Stimulated activated CD4-positive, alpha-beta T cell treated with anti-CD3 and anti-CD28 coated beads, Interleukin-4, amount 100 ng/mL, for 1 hour (primary cell): ENCODE results near the gene ZFYVE21.
"Not testable (repeated sequence)": the region's sequence is repeated elsewhere in the genome, so short reads cannot be mapped to it uniquely, and the experiment has no call there.

Experiments
- DNase-seq: peaks from one replicate; pipeline ENCODE4 v3.0.0-alpha.2; 2020

ZFYVE21 gene

DNA sequence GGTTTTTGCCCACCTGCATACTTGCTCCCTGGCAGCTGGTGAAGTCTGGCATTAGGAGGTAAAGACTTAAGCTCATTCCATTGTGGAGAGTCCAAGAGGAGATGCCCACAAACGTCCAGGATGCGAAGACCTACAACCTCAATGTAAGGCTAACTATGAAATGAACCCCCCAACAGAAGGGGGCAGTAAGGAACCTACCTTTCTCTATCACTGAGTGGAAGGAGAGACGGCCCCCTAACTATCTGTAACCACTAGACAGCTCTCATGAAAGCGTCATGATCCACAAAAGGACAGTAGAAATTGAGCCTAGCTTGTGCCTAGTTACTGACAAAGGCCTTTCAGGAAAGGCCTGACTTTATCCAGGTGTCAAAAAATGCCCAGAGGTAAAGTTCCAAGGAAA is 55.3 kb downstream of the ZFYVE21 start:
- DNase-seq = no peak

DNA sequence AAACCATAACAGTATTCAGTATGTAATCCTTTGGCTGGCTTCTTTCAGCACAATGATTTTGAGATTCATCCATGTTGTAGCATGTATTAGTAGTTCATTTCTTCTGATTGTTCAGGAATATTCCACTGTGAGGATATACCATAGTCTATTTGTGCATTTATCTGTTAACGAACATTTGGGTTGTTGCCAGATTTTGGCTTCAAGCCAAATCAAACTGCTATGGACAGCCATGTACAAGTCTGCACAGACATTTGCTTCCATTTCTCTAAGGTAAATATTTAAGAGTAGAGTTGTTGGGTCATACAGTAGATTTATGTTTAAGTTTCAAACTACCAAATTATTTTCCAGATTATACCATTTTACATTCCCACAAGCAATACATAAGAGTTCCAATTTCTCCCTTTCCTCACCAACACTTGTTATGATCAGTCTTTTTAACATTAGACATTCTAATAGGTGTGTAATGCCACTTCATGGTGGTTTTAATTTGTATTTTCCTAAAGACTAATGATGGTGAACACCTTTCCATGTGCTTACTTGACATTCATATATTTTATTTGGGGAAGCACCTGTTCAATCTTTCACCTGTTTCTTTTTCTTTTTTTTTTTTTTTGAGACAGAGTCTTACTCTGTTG is 56.6 kb downstream of the ZFYVE21 start:
- no peak for DNase-seq

DNA sequence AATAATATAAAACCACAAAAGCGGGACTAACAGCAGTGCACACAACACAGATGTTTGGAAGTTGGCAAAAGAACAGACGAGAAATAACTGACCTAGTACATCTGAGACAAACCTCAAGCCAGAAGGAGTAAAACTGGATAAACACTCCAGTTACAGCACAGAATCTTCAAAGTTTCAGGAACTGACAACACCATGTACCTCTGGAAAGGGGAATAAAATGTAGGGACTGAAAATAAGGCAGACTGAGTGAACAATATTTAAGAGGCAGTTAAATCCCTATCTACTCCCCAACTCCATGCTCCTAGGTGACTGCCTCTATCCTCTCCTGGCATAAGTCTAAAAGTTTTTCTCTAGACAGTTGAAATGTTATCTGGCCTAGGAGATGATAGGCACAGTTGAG is 57.9 kb downstream of the ZFYVE21 start:
- DNase-seq = no peak

DNA sequence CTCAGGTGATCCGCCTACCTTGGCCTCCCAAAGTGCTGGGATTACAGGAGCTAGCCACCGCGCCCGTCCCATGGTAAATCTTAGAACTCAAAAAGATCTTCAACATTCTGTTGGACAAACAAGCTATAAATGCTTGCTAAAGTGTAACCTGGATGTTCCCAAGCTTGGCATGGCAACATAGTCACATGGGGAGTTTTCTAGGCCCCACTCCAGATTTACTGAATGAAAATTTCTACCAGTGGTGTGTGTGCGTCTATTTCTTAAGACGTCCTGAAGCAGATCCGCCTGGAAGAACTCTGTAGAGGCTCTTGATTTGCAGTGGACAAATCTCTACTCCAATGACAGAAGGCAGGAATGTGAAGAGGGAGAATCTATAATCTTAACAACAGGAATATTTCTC is 59.9 kb downstream of the ZFYVE21 start:
- no peak for DNase-seq

DNA sequence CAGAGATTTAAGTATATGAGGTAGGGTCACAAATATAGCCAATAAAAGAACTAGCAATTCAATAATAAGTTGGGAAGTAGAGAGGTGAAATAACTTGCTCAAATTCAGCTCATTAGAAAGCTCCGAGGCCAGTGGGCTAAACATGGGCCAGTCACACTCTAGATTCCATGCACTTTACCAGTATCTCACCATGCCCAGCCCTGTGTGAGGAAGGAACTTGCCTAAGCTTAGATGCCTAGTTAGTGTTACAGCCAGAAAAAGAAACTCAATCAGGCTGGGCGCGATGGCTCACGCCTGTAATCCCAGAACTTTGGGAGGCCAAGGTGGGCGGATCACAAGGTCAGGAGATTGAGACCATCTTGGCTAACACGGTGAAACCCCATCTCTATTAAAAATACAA is 60.7 kb downstream of the ZFYVE21 start:
- DNase-seq = not testable (repeated sequence)

DNA sequence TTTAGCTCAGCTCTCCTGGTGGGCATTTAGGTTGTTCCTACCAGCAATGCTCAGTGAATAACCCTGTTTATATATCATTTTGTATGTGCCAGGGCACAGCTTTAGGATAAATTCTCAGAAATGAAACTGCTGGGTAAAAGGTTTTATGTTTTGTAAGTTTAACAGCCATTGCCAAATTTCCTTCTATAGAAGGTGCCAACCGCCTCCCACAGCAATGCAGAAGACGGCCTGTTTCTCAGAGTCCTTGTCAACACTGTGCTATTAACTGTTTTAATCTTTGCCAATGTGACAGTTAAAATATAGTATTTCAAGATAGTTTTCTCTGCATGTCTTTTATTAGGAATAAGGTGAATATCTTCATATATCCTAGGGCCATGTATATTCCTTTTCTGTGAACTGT is 66.8 kb downstream of the ZFYVE21 start:
- no peak for DNase-seq
